Neural progenitor cell (in vitro differentiated cells): Measurements from ENCODE around the gene NELL2.

ENCODE experiments used
- CTCF ChIP-seq: fragments of 200-600 bp; sonication (generic); IDR thresholded peaks from 2 replicates; pipeline ENCODE4 v1.5.1; 2017; ENCODE audit warnings: antibody characterized with exemption, mild to moderate bottlenecking
- EZH2 ChIP-seq: fragments of 200-600 bp; sonication (generic); IDR thresholded peaks from 2 replicates; pipeline ENCODE4 v1.6.1; 2017; ENCODE audit warnings: antibody characterized with exemption, mild to moderate bottlenecking, moderate library complexity

- TF ChIP-seq CTCF (no peak), EZH2 (no peak)
Measured at GRCh38 chr12:44504799-44505198, 371.3 kb downstream of the NELL2 start.
